ENCODE data around the gene ZFYVE9. TPM values are rescaled to one million over a fixed set of nuclear protein-coding genes. Genes with fewer than 3 reads are reported as not detected.
A peak's percentile ranks its signal among the peaks of the same experiment; 100 is the strongest.

The ZFYVE9 gene
- total and polyA plus RNA-seq, 2 of the 13 experiments (the other 11 are each of a cell fraction or from before 2014, with no cell fraction given), result 9.2 to 19.8 TPM

DNA sequence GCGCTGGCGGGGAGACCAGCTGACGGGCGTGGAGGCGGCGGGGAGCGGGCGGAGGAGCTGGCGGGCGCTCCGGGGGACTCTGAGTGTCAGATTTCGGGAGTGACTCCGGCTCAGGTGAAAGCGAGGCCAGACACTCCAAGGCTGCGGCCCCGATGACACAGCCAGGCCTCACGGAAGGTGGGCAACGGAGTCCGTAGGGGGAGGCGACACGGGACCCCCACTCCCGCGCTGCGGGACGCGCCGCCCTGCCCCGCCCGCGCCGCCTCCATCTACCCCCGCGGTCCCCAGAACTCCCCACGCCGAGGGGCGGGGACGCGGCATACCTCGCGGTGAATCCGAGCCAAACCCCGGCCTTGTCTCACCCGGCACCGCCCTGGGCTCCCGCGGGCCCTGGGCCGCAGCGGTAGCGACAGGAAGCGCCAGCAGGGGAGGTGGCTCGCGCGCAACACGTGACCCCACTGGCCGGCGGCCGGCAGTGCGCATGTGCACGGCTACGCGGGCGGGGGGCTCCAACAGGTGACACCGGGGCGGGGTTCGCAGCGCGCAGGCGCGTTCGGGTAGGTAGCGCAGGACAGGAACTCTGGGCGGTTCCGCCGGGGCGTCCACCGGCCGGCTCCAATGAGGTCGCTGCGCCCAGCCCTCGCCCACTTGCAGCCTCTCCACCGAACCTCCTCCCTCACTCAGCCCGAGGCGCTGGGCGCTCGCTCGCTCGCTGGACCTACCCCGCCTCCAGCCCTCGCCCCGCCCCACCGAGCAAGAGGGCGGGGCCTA lies 224.0 kb downstream of the ZFYVE9 start, which contains the start of gene CC2D1B (continued):
- TF ChIP-seq, protein P1, sequence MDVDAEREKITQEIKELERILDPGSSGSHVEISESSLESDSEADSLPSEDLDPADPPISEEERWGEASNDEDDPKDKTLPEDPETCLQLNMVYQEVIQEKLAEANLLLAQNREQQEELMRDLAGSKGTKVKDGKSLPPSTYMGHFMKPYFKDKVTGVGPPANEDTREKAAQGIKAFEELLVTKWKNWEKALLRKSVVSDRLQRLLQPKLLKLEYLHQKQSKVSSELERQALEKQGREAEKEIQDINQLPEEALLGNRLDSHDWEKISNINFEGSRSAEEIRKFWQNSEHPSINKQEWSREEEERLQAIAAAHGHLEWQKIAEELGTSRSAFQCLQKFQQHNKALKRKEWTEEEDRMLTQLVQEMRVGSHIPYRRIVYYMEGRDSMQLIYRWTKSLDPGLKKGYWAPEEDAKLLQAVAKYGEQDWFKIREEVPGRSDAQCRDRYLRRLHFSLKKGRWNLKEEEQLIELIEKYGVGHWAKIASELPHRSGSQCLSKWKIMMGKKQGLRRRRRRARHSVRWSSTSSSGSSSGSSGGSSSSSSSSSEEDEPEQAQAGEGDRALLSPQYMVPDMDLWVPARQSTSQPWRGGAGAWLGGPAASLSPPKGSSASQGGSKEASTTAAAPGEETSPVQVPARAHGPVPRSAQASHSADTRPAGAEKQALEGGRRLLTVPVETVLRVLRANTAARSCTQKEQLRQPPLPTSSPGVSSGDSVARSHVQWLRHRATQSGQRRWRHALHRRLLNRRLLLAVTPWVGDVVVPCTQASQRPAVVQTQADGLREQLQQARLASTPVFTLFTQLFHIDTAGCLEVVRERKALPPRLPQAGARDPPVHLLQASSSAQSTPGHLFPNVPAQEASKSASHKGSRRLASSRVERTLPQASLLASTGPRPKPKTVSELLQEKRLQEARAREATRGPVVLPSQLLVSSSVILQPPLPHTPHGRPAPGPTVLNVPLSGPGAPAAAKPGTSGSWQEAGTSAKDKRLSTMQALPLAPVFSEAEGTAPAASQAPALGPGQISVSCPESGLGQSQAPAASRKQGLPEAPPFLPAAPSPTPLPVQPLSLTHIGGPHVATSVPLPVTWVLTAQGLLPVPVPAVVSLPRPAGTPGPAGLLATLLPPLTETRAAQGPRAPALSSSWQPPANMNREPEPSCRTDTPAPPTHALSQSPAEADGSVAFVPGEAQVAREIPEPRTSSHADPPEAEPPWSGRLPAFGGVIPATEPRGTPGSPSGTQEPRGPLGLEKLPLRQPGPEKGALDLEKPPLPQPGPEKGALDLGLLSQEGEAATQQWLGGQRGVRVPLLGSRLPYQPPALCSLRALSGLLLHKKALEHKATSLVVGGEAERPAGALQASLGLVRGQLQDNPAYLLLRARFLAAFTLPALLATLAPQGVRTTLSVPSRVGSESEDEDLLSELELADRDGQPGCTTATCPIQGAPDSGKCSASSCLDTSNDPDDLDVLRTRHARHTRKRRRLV (CRISPR knock-in tag; IDR thresholded peaks at IDR 0.05), result no peak
- TF ChIP-seq ZNF460 (CRISPR knock-in tag; IDR thresholded peaks at IDR 0.05; ENCODE audit: borderline replicate concordance) (no peak), ZKSCAN5 (CRISPR knock-in tag; IDR thresholded peaks at IDR 0.05) (no peak), NCOA2 (CRISPR knock-in tag; IDR thresholded peaks at IDR 0.05) (no peak; the same call in 1 of the 2 replicates), MZF1 (CRISPR knock-in tag; IDR thresholded peaks at IDR 0.05; ENCODE audit: borderline replicate concordance) (no peak), ZNF18 (CRISPR knock-in tag; IDR thresholded peaks at IDR 0.05; ENCODE audit: insufficient replicate concordance) (peak; percentile 23), ZNF652 (CRISPR knock-in tag; IDR thresholded peaks at IDR 0.05; ENCODE audit: borderline replicate concordance, low read depth) (no peak), TCF12 (IDR thresholded peaks at IDR 0.05) (no peak), TCF12 (CRISPR knock-in tag; IDR thresholded peaks at IDR 0.05) (no peak), BCL6 (CRISPR knock-in tag; IDR thresholded peaks at IDR 0.05) (no peak), ZNF33A (CRISPR knock-in tag; IDR thresholded peaks at IDR 0.05; ENCODE audit: borderline replicate concordance) (no peak), MAF1 (CRISPR knock-in tag; IDR thresholded peaks at IDR 0.05; ENCODE audit: borderline replicate concordance) (no peak; the same call in 1 of the 2 replicates), ZNF407 (CRISPR knock-in tag; IDR thresholded peaks at IDR 0.05; ENCODE audit: not compliant biosample characterization) (no peak), ZNF30 (CRISPR knock-in tag; IDR thresholded peaks at IDR 0.05) (no peak)

Measured in HepG2 (cell line).